Endothelial cell (in vitro differentiated cells): ENCODE measurements around the gene CCDC68. TPM values are rescaled to one million over a fixed set of nuclear protein-coding genes. Genes with fewer than 3 reads are reported as not detected.

Source experiments
- DNase-seq: peaks from one replicate; pipeline ENCODE4 v3.0.0; 2021; ENCODE audit warnings: low spot score
- H3K27ac Mint-ChIP-seq: one replicate; pipeline ENCODE4 v1.8.0; 2021; ENCODE audit warnings: mixed read lengths, inconsistent platforms; ENCODE audit not compliant: unreplicated experiment
- H3K27me3 Mint-ChIP-seq: one replicate; pipeline ENCODE4 v1.8.0; 2021; ENCODE audit warnings: mild to moderate bottlenecking, moderate library complexity, mixed read lengths, inconsistent platforms; ENCODE audit not compliant: unreplicated experiment
- H3K36me3 Mint-ChIP-seq: one replicate; pipeline ENCODE4 v1.8.0; 2021; ENCODE audit warnings: mild to moderate bottlenecking, low read depth, mixed read lengths, inconsistent platforms; ENCODE audit not compliant: unreplicated experiment
- H3K4me1 Mint-ChIP-seq: one replicate; pipeline ENCODE4 v1.8.0; 2021; ENCODE audit warnings: mild to moderate bottlenecking, mixed read lengths, inconsistent platforms; ENCODE audit not compliant: unreplicated experiment
- H3K4me3 Mint-ChIP-seq: one replicate; pipeline ENCODE4 v1.8.0; 2021; ENCODE audit warnings: mild to moderate bottlenecking, mixed read lengths, inconsistent platforms; ENCODE audit not compliant: unreplicated experiment
- H3K9me3 Mint-ChIP-seq: one replicate; pipeline ENCODE4 v1.8.0; 2021; ENCODE audit warnings: mixed read lengths, inconsistent platforms; ENCODE audit not compliant: unreplicated experiment
- CTCF ChIP-seq: fragments of 200-600 bp; sonication (generic); IDR thresholded peaks from one replicate; pipeline ENCODE4 v1.5.0; 2021; ENCODE audit warnings: antibody characterized with exemption; ENCODE audit not compliant: unreplicated experiment
- total RNA-seq: library from RNA; stranded (reverse); fragmentation: NEBNext Ultra II Directional; extraction: Animal tissue kit (Norgen Biotek cat#: 25700); gene quantifications from one replicate; pipeline ENCODE4 v1.2.1, GENCODE V29; 2021; ENCODE audit not compliant: unreplicated experiment

CCDC68 gene
- total RNA-seq, 1 donor from 2014 or later = 0.87 TPM

DNA sequence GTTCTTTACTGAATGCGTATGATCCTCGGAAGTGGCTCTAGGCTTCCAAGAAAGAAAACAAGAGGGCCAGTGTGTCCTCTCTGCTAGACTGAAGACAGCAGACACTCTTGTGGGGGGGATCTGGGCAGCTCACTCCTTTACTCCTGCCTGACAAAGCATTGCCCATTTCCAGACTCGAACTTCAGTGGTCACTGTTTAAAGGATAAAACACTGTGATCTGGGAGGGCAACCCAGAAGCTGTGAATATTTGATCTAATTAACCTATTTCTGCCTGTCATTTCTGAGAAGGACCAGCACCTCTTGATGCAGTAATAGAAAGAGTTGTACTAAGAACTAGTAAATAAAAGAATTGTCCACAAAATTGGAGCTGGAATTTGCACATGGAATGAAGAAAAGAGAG, 24.5 kb upstream of the CCDC68 start:
- no peaks in the 10 kb centered on the region for H3K36me3 Mint-ChIP-seq
- no peak for TF ChIP-seq CTCF
- H3K9me3 Mint-ChIP-seq = no peaks in the 10 kb centered on the region
- H3K4me3 Mint-ChIP-seq = no peak overlapping the region
- DNase-seq = no peak
- H3K4me1 Mint-ChIP-seq = no peaks in the 10 kb centered on the region
- H3K27ac Mint-ChIP-seq = no peak overlapping the region
- H3K27me3 Mint-ChIP-seq = peaks cover 4% of the 10 kb centered on the region

DNA sequence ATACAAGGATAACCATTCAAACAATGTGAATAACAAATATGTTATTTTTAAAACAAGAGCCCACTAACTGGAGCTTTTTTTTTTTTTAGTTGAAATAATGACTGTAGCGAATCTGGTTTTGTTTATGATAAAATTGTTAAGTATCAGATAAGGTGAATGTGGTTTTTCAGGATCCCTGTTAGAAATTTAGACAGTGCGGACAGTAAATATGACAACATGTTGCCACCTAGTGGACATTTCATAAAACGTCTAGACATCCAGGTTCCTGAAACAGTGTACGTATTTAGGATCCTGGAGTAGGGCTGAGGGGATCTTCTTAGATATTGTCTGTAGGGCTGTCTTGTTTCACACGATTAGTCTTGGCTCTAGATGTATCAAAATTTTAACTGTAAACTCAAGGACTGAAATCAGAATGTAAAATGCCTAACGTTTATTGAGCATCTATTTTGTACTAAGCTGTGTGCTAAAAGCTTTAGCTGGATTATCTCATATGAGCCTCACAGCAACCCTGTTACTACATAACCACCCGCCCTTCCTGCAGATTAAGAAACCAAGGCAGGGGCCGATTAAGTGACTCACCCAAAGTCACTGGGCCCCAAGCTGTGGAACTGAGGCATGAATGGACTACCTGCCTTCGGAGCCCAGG, 23.9 kb upstream of the CCDC68 start:
- no peaks in the 10 kb centered on the region for H3K36me3 Mint-ChIP-seq
- no peak overlapping the region for H3K27ac Mint-ChIP-seq
- no peak for DNase-seq
- no peaks in the 10 kb centered on the region for H3K4me1 Mint-ChIP-seq
- TF ChIP-seq CTCF = peak; percentile 90
- H3K4me3 Mint-ChIP-seq = no peak overlapping the region
- peaks cover 4% of the 10 kb centered on the region for H3K27me3 Mint-ChIP-seq
- no peaks in the 10 kb centered on the region for H3K9me3 Mint-ChIP-seq

GRCh38 chr18:54981076-54981475, 21.8 kb upstream of the CCDC68 start:
- Mint-ChIP-seq H3K4me1 (no peaks in the 10 kb centered on the region), H3K27me3 (peaks cover 4% of the 10 kb centered on the region), H3K27ac (no peak overlapping the region), H3K36me3 (no peaks in the 10 kb centered on the region), H3K4me3 (no peak overlapping the region), H3K9me3 (no peaks in the 10 kb centered on the region)
- TF ChIP-seq CTCF = no peak
- DNase-seq = no peak

DNA sequence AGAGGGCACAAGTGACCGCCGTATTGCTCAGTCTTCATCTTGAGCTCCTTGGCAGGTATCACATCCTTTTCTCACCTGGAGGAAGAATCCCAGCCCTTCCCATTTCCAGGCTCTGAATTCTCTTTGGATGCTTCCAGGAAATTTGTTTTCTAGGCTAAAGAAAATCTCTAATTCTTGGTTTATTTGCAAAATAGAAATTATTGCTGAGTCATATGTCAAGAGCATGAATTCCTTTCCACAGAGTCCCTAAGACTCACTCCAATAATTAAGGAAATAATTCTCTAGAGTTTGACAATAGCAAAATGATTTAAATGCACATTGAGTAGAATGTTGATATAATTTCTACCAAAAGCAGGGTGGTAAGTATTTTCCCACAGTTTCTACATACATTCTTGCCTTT, 16.3 kb upstream of the CCDC68 start:
- Mint-ChIP-seq H3K27ac (no peak overlapping the region), H3K9me3 (no peaks in the 10 kb centered on the region), H3K4me1 (no peaks in the 10 kb centered on the region), H3K36me3 (no peaks in the 10 kb centered on the region), H3K4me3 (no peak overlapping the region), H3K27me3 (peaks cover 2% of the 10 kb centered on the region)
- no peak for DNase-seq
- no peak for TF ChIP-seq CTCF

GRCh38 chr18:54973046-54973445, 13.8 kb upstream of the CCDC68 start:
- Mint-ChIP-seq H3K4me3 (no peak overlapping the region), H3K27ac (no peak overlapping the region), H3K9me3 (no peaks in the 10 kb centered on the region), H3K36me3 (no peaks in the 10 kb centered on the region), H3K4me1 (no peaks in the 10 kb centered on the region), H3K27me3 (no peaks in the 10 kb centered on the region)
- TF ChIP-seq CTCF = no peak
- no peak for DNase-seq
